Stimulated activated CD8-positive, alpha-beta memory T cell treated with anti-CD3 and anti-CD28 coated beads, Interleukin-7, amount 100 ng/mL, for 1 hour (primary cell): Measurements from ENCODE around the gene SCAMP5.

Experiments used
- DNase-seq, 2 donors: peaks; one replicate each; pipeline ENCODE4 v3.0.0-alpha.2; 2020; ENCODE audit warnings: low read depth in 2 of 2

Gene SCAMP5

GRCh38 chr15:75022783-75023180, 27.4 kb downstream of the SCAMP5 start:
- DNase-seq: no peak

GRCh38 chr15:75023181-75023871, 28.0 kb downstream of the SCAMP5 start, which contains the start of gene PPCDC:
TSS of gene PPCDC (plus strand) at chr15:75023590. CDS start at chr15:75028319, 4,729 bp downstream.
- peak; percentile 79 to 84 for DNase-seq

- no peak for DNase-seq
Observed at GRCh38 chr15:75023872-75024636, 28.7 kb downstream of the SCAMP5 start.

GRCh38 chr15:75025107-75025506, 29.7 kb downstream of the SCAMP5 start:
- DNase-seq: no peak

- DNase-seq: no peak
Observed at GRCh38 chr15:75025548-75026260, 30.3 kb downstream of the SCAMP5 start.

- DNase-seq: no peak
Observed at GRCh38 chr15:75027551-75027950, 32.2 kb downstream of the SCAMP5 start.

- no peak for DNase-seq
Observed at GRCh38 chr15:75028991-75029377, 33.6 kb downstream of the SCAMP5 start.

GRCh38 chr15:75029378-75030022, 34.1 kb downstream of the SCAMP5 start:
- DNase-seq: peak; percentile 70 to 91

GRCh38 chr15:75030023-75030413, 34.7 kb downstream of the SCAMP5 start:
- no peak for DNase-seq

- no peak for DNase-seq
Observed at GRCh38 chr15:75030424-75030823, 35.1 kb downstream of the SCAMP5 start.

- DNase-seq: no peak
Observed at GRCh38 chr15:75031848-75032247, 36.5 kb downstream of the SCAMP5 start.

GRCh38 chr15:75032395-75032794, 37.0 kb downstream of the SCAMP5 start:
- no peak for DNase-seq

GRCh38 chr15:75033809-75034208, 38.4 kb downstream of the SCAMP5 start:
- DNase-seq: no peak

- no peak for DNase-seq
Observed at GRCh38 chr15:75034615-75035014, 39.3 kb downstream of the SCAMP5 start.

- no peak for DNase-seq
Observed at GRCh38 chr15:75036212-75036616, 40.9 kb downstream of the SCAMP5 start.

GRCh38 chr15:75037685-75038084, 42.3 kb downstream of the SCAMP5 start:
- no peak for DNase-seq

GRCh38 chr15:75038231-75038630, 42.9 kb downstream of the SCAMP5 start:
- DNase-seq: no peak

GRCh38 chr15:75042730-75043508, 47.6 kb downstream of the SCAMP5 start:
- peak; percentile 34 to 44 for DNase-seq

- DNase-seq: no peak
Observed at GRCh38 chr15:75043509-75044257, 48.3 kb downstream of the SCAMP5 start.

- no peak for DNase-seq
Observed at GRCh38 chr15:75044258-75044878, 49.0 kb downstream of the SCAMP5 start.
